ENCODE results near the gene AIMP2.

GRCh38 chr7:6049780-6050179, 40.7 kb downstream of the AIMP2 start:
- TF ChIP-seq CTCF (IDR thresholded peaks at IDR 0.05; ENCODE audit: low read depth, low read length): no peak
- TF ChIP-seq EZH2phosphoT487 (IDR thresholded peaks at IDR 0.05; ENCODE audit: low read depth): no peak

All from OCI-LY3 (cell line).